ENCODE measurements around the gene NT5DC3.

DNA sequence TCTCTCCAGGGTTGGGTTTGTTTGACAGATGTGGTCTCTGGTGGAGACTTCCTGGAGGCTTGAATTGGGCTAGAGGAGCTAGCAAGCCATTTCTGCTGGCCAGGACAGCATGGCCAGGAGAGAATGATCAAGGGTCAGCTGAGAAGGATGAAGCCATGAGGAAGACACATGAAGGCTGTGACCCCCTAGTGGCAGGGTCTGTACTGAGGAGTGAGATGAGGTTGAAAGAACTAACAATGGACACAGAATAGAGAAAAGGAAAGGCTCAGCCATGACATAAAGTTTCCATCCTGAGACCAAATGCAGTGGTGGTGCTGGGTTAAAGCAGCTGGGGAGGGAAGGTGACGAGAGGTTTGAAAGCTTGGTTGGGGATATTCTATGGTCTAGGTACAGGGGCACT lies 89.9 kb downstream of the NT5DC3 start:
- TF ChIP-seq GATA2 (IDR thresholded peaks at IDR 0.05; ENCODE audit: low read depth, low read length): no peak
- TF ChIP-seq GATA3 (IDR thresholded peaks at IDR 0.05; ENCODE audit: low read depth, low read length): no peak
